SK-N-MC (cell line): Measurements from ENCODE around the gene OR56A4.

Experiments used
- EZH2 ChIP-seq: fragments of 200-600 bp; sonication (generic); IDR thresholded peaks from one replicate; pipeline ENCODE4 v1.6.1; 2017; ENCODE audit warnings: antibody characterized with exemption
- POLR2AphosphoS5 ChIP-seq: IDR thresholded peaks from 2 replicates; pipeline ENCODE4 v1.6.1; 2012; ENCODE audit warnings: mild to moderate bottlenecking, low read depth, low read length, borderline replicate concordance

GRCh38 chr11:5983443-5983842 lies 23.3 kb downstream of the OR56A4 start:
- TF ChIP-seq POLR2AphosphoS5 (no peak), EZH2 (no peak)
